DMS 273 (cell line): ENCODE results near the gene HS6ST3.
A peak's percentile ranks its signal among the peaks of the same experiment; 100 is the strongest.

Experiments
- DNase-seq: peaks from one replicate; lab custom pipeline; 2025; ENCODE audit not compliant: unreplicated experiment; lab: John Stamatoyannopoulos, UW

The HS6ST3 gene

GRCh38 chr13:96525715-96526114, 435.8 kb downstream of the HS6ST3 start:
- DNase-seq = no peak

GRCh38 chr13:96527497-96527896, 437.6 kb downstream of the HS6ST3 start:
- no peak for DNase-seq

GRCh38 chr13:96532804-96533203, 442.9 kb downstream of the HS6ST3 start:
- DNase-seq = no peak

GRCh38 chr13:96533408-96533807, 443.5 kb downstream of the HS6ST3 start:
- no peak for DNase-seq

- no peak for DNase-seq
Observed at GRCh38 chr13:96539791-96540190, 449.9 kb downstream of the HS6ST3 start.

- DNase-seq = peak; percentile 22
Observed at GRCh38 chr13:96540670-96541069, 450.8 kb downstream of the HS6ST3 start.

GRCh38 chr13:96542986-96543385, 453.1 kb downstream of the HS6ST3 start:
- DNase-seq = no peak

- DNase-seq = no peak
Observed at GRCh38 chr13:96544957-96545356, 455.1 kb downstream of the HS6ST3 start.

- no peak for DNase-seq
Observed at GRCh38 chr13:96546463-96546862, 456.6 kb downstream of the HS6ST3 start.

- no peak for DNase-seq
Observed at GRCh38 chr13:96551546-96551945, 461.6 kb downstream of the HS6ST3 start.

- no peak for DNase-seq
Observed at GRCh38 chr13:96552559-96552958, 462.7 kb downstream of the HS6ST3 start.

- DNase-seq = no peak
Observed at GRCh38 chr13:96553796-96554195, 463.9 kb downstream of the HS6ST3 start.

GRCh38 chr13:96573563-96573962, 483.7 kb downstream of the HS6ST3 start:
- DNase-seq = no peak

GRCh38 chr13:96575423-96576320, 485.8 kb downstream of the HS6ST3 start:
- no peak for DNase-seq

GRCh38 chr13:96581741-96582140, 491.8 kb downstream of the HS6ST3 start:
- peak; percentile 67 for DNase-seq

GRCh38 chr13:96615252-96615651, 525.3 kb downstream of the HS6ST3 start:
- no peak for DNase-seq

- DNase-seq = no peak
Observed at GRCh38 chr13:96617528-96617927, 527.6 kb downstream of the HS6ST3 start.

GRCh38 chr13:96621634-96622183, 531.8 kb downstream of the HS6ST3 start:
- DNase-seq = no peak

- DNase-seq = no peak
Observed at GRCh38 chr13:96629331-96629730, 539.4 kb downstream of the HS6ST3 start.

- no peak for DNase-seq
Observed at GRCh38 chr13:96632536-96633320, 542.8 kb downstream of the HS6ST3 start.

GRCh38 chr13:96636001-96636709, 546.2 kb downstream of the HS6ST3 start:
- no peak for DNase-seq
